IMR-90 (cell line): ENCODE results near the gene SLC7A10. TPM values are rescaled to one million over a fixed set of nuclear protein-coding genes. Genes with fewer than 3 reads are reported as not detected.

ENCODE experiments used
- ATAC-seq: fragments of 200-7000 bp; cut with Tn5 transposase; 2 replicates; pipeline ENCODE4 v1.9.1; 2020; ENCODE audit warnings: low read depth, mild to moderate bottlenecking, moderate library complexity
- BruUV-seq: library from RNA; stranded (reverse); fragments of 400-500 nt; replicated peaks from 2 replicates; lab custom pipeline; 2021; lab: Mats Ljungman, UMichigan
- CTCF ChIA-PET: fragments of 300-600 bp; formaldehyde crosslinking; extraction: SDS; loops from one replicate; lab custom pipeline; 2021; ENCODE audit warnings: antibody characterized with exemption; lab: Yijun Ruan, JAX
- POLR2A ChIA-PET: fragments of 300-600 bp; sonication (Branson Sonifier 250); formaldehyde crosslinking; loops from one replicate; lab custom pipeline; 2022; ENCODE audit warnings: antibody characterized with exemption; ENCODE audit not compliant: unreplicated experiment; lab: Charles Lee
- DNase-seq: peaks from one replicate; pipeline ENCODE4 v3.0.0; 2013
- H2AFZ ChIP-seq: replicated peaks from 2 replicates; pipeline ENCODE3; 2013; ENCODE audit warnings: low read length, mild to moderate bottlenecking; ENCODE audit not compliant: poor library complexity
- H2AK5ac ChIP-seq: 2 replicates; pipeline ENCODE4 v1.6.1; 2013; ENCODE audit warnings: low read depth, low read length, inconsistent platforms
- H2AK9ac ChIP-seq: replicated peaks from 2 replicates; pipeline ENCODE3; 2013; ENCODE audit warnings: mild to moderate bottlenecking, low read depth, low read length, moderate library complexity; ENCODE audit not compliant: poor library complexity
- H2BK120ac ChIP-seq: 2 replicates; pipeline ENCODE4 v1.6.1; 2013; ENCODE audit warnings: low read depth, low read length, inconsistent platforms
- H2BK15ac ChIP-seq: 3 replicates; pipeline ENCODE4 v1.6.1; 2013; ENCODE audit warnings: low read depth, low read length, inconsistent platforms
- H2BK20ac ChIP-seq: 2 replicates; pipeline ENCODE4 v1.6.1; 2013; ENCODE audit warnings: low read depth, mild to moderate bottlenecking, inconsistent platforms, low read length, moderate library complexity
- H2BK5ac ChIP-seq: 2 replicates; pipeline ENCODE4 v1.6.1; 2013; ENCODE audit warnings: mild to moderate bottlenecking, low read depth, low read length, inconsistent platforms; ENCODE audit not compliant: poor library complexity, severe bottlenecking
- H3K14ac ChIP-seq: replicated peaks from 2 replicates; pipeline ENCODE4 v1.6.1; 2013; ENCODE audit warnings: low read depth, low read length, inconsistent platforms
- H3K18ac ChIP-seq: 2 replicates; pipeline ENCODE4 v1.6.1; 2013; ENCODE audit warnings: low read depth, low read length, control low read depth
- H3K23ac ChIP-seq: 2 replicates; pipeline ENCODE4 v1.6.1; 2013; ENCODE audit warnings: low read depth, low read length, inconsistent platforms
- H3K27ac ChIP-seq: 2 replicates; pipeline ENCODE4 v1.5.1; 2013; ENCODE audit warnings: mild to moderate bottlenecking, control low read depth, low read length; ENCODE audit not compliant: insufficient read depth
- H3K27me3 ChIP-seq: 2 replicates; pipeline ENCODE4 v1.6.1; 2013; ENCODE audit warnings: low read length; ENCODE audit not compliant: control insufficient read depth, insufficient read depth
- H3K36me3 ChIP-seq: 2 replicates; pipeline ENCODE4 v1.6.1; 2013; ENCODE audit warnings: low read length, mixed read lengths; ENCODE audit not compliant: control insufficient read depth, insufficient read depth
- H3K4ac ChIP-seq: 2 replicates; pipeline ENCODE4 v1.6.1; 2013; ENCODE audit warnings: low read depth, low read length, inconsistent platforms
- H3K4me1 ChIP-seq: 2 replicates; pipeline ENCODE4 v1.6.1; 2013; ENCODE audit warnings: low read length, mixed read lengths; ENCODE audit not compliant: control insufficient read depth, insufficient read depth
- H3K4me2 ChIP-seq: 2 replicates; pipeline ENCODE4 v1.6.1; 2013; ENCODE audit warnings: low read depth, mild to moderate bottlenecking, control low read depth, low read length, moderate library complexity
- H3K4me3 ChIP-seq: 2 replicates; pipeline ENCODE4 v1.5.1; 2013; ENCODE audit warnings: low read depth, mild to moderate bottlenecking, control low read depth, low read length, moderate library complexity; ENCODE audit not compliant: insufficient read depth
- H3K56ac ChIP-seq: 2 replicates; pipeline ENCODE4 v1.6.1; 2013; ENCODE audit warnings: low read length, inconsistent platforms; ENCODE audit not compliant: insufficient read depth; ENCODE audit errors: extremely low read depth
- H3K79me1 ChIP-seq, 2 experiments: 2 replicates each; pipeline ENCODE4 v1.6.1; 2013; ENCODE audit warnings: low read length in 2 of 2, inconsistent platforms in 1 of 2, low read depth in 1 of 2
- H3K9ac ChIP-seq: 2 replicates; pipeline ENCODE4 v1.6.1; 2013; ENCODE audit warnings: low read depth, low read length, control low read depth
- H3K9me1 ChIP-seq: 2 replicates; pipeline ENCODE4 v1.6.1; 2013; ENCODE audit warnings: low read length, inconsistent platforms; ENCODE audit not compliant: insufficient read depth
- H3K9me3 ChIP-seq: 2 replicates; pipeline ENCODE4 v1.6.1; 2013; ENCODE audit warnings: low read length; ENCODE audit not compliant: control insufficient read depth, insufficient read depth
- H4K20me1 ChIP-seq: 2 replicates; pipeline ENCODE4 v1.6.1; 2013; ENCODE audit warnings: low read length, inconsistent platforms; ENCODE audit not compliant: insufficient read depth
- H4K5ac ChIP-seq: 2 replicates; pipeline ENCODE4 v1.6.1; 2013; ENCODE audit warnings: mild to moderate bottlenecking, low read depth, low read length, control low read depth
- H4K8ac ChIP-seq, 2 experiments: 2 replicates each; pipeline ENCODE4 v1.6.1; 2013; ENCODE audit warnings: low read depth in 2 of 2, low read length in 2 of 2, control low read depth in 1 of 2, inconsistent platforms in 1 of 2
- H4K91ac ChIP-seq: 2 replicates; pipeline ENCODE4 v1.6.1; 2013; ENCODE audit warnings: low read depth, low read length, inconsistent platforms; ENCODE audit not compliant: insufficient read depth
- CEBPB ChIP-seq: IDR thresholded peaks from 2 replicates; pipeline ENCODE4 v1.6.1; 2012; ENCODE audit warnings: low read depth, low read length, improper control_type of control experiment
- CHD1 ChIP-seq: IDR thresholded peaks from 2 replicates; pipeline ENCODE4 v1.6.1; 2012; ENCODE audit warnings: low read depth, low read length, improper control_type of control experiment
- CTCF ChIP-seq: conservative IDR thresholded peaks from 2 replicates; pipeline ENCODE4 v1.5.1; 2012; ENCODE audit warnings: mild to moderate bottlenecking, low read depth, low read length, improper control_type of control experiment
- ELK1 ChIP-seq: fragments of 150-350 bp; IDR thresholded peaks from 2 replicates; pipeline ENCODE4 v1.6.1; 2016; ENCODE audit warnings: low read depth, mild to moderate bottlenecking, low read length, moderate library complexity, borderline replicate concordance
- FOS ChIP-seq: fragments of 150-350 bp; IDR thresholded peaks from 2 replicates; pipeline ENCODE4 v1.6.1; 2016; ENCODE audit warnings: low read depth, low read length
- MAFK ChIP-seq: IDR thresholded peaks from 2 replicates; pipeline ENCODE4 v1.6.1; 2012; ENCODE audit warnings: low read depth, low read length, improper control_type of control experiment
- MAZ ChIP-seq: IDR thresholded peaks from 2 replicates; pipeline ENCODE4 v1.6.1; 2012; ENCODE audit warnings: low read depth, mild to moderate bottlenecking, low read length, improper control_type of control experiment, moderate library complexity, borderline replicate concordance
- MXI1 ChIP-seq: IDR thresholded peaks from 2 replicates; pipeline ENCODE4 v1.6.1; 2012; ENCODE audit warnings: low read depth, mild to moderate bottlenecking, low read length, moderate library complexity, borderline replicate concordance
- NFE2L2 ChIP-seq: fragments of 150-350 bp; IDR thresholded peaks from 2 replicates; pipeline ENCODE4 v1.6.1; 2016; ENCODE audit warnings: low read depth, mild to moderate bottlenecking, low read length
- RAD21 ChIP-seq: IDR thresholded peaks from 2 replicates; pipeline ENCODE4 v1.6.1; 2012; ENCODE audit warnings: low read length, improper control_type of control experiment
- RCOR1 ChIP-seq: IDR thresholded peaks from 2 replicates; pipeline ENCODE4 v1.6.1; 2012; ENCODE audit warnings: mild to moderate bottlenecking, low read length, improper control_type of control experiment; ENCODE audit not compliant: insufficient replicate concordance
- RFX5 ChIP-seq: IDR thresholded peaks from 2 replicates; pipeline ENCODE4 v1.8.0; 2012; ENCODE audit warnings: low read depth, mild to moderate bottlenecking, low read length, moderate library complexity
- WGBS, 2 experiments: methylation state at CpG; one replicate each; pipeline versions ENCODE4 v1.1.5 to v1.1.7; 2013; ENCODE audit warnings: missing lambda C conversion rate in 2 of 2; ENCODE audit not compliant: insufficient read length in 1 of 2; ENCODE audit errors: extremely low coverage in 2 of 2; 5-methylcytosine and 5-hydroxymethylcytosine counted together
- dilution Hi-C: fragments of 300-500 bp; cut with HindIII; formaldehyde crosslinking; loops from one replicate; pipeline ENCODE4 v1.14.3; 2018; ENCODE audit warnings: low sequenced_read_pairs; ENCODE audit not compliant: unreplicated experiment
- in situ Hi-C: fragments of 300-500 bp; cut with MboI; formaldehyde crosslinking; loops from 3 replicates; pipeline ENCODE4 v1.14.3; 2019; ENCODE audit warnings: low sequenced_read_pairs, inconsistent platforms, mixed read lengths
- intact Hi-C: fragments of 100-400 bp; cut with micrococcal nuclease; formaldehyde crosslinking; loops from 2 replicates; pipeline ENCODE4 v1.10.0; 2022
- polyA plus RNA-seq, 3 experiments: library from polyadenylated mRNA; depleted of rRNA; stranded (reverse); fragments of >200 nt; gene quantifications; 2 replicates each; pipeline ENCODE4 v1.2.3, GENCODE V29; 2012; ENCODE audit warnings: low replicate concordance in 1 of 3
- total RNA-seq: library from RNA; depleted of rRNA; stranded (reverse); fragments of >200 nt; gene quantifications from 2 replicates; pipeline ENCODE4 v1.2.3, GENCODE V29; 2012

SLC7A10 gene
- total and polyA plus RNA-seq, 2 of the 4 experiments (the other 2 are of a cell fraction), result not detected

- H4K5ac ChIP-seq, result no peak overlapping the region
- no peak overlapping the region for H2BK120ac ChIP-seq
- ChIA-PET CTCF (no interaction called here), POLR2A (no interaction called here)
- H3K14ac ChIP-seq, result no peak overlapping the region
- no peak overlapping the region for H2BK5ac ChIP-seq
- no peak overlapping the region for H2AK9ac ChIP-seq
- in situ Hi-C loops (no loop called here), dilution Hi-C loops (no loop called here), intact Hi-C loops (no loop called here)
- H4K20me1 ChIP-seq, result no peaks in the 10 kb centered on the region
- H3K4me1 ChIP-seq, result no peaks in the 10 kb centered on the region
- no peak overlapping the region for H4K8ac ChIP-seq
- BruUV-seq, result no TSS peak
- no peak overlapping the region for H3K18ac ChIP-seq
- H3K4me2 ChIP-seq, result no peak overlapping the region
- H3K27me3 ChIP-seq, result peaks cover 4% of the 10 kb centered on the region; the same call in 1 of the 2 replicates
- H3K36me3 ChIP-seq, result no peaks in the 10 kb centered on the region
- DNase-seq, result no peak
- ATAC-seq, result no peak
- H2BK15ac ChIP-seq, result no peak overlapping the region
- WGBS, 2 experiments, result 40% methylated on average over 3 of the region's 7 CpGs; no CpG with 5 or more reads in 1 of the 2 experiments
- no peak overlapping the region for H2AK5ac ChIP-seq
- no peak overlapping the region for H4K91ac ChIP-seq
- H3K9me1 ChIP-seq, result 0 out of 2 replicates have a peak, but pooled peaks cover 12% of the 10 kb centered on the region
- H3K4ac ChIP-seq, result no peak overlapping the region
- no peak overlapping the region for H3K9ac ChIP-seq
- no peak overlapping the region for H2AFZ ChIP-seq
- H3K4me3 ChIP-seq, result no peak overlapping the region
- no peak overlapping the region for H3K56ac ChIP-seq
- TF ChIP-seq MXI1 (no peak), CTCF (no peak), MAFK (no peak), RAD21 (no peak), NFE2L2 (no peak), CHD1 (no peak), RFX5 (no peak), ELK1 (no peak), RCOR1 (no peak), CEBPB (no peak), MAZ (no peak), FOS (no peak)
- no peaks in the 10 kb centered on the region for H3K9me3 ChIP-seq
- no peaks in the 10 kb centered on the region for H3K79me1 ChIP-seq
- no peak overlapping the region for H3K23ac ChIP-seq
- no peak overlapping the region for H3K27ac ChIP-seq
- H2BK20ac ChIP-seq, result no peak overlapping the region
Observed at GRCh38 chr19:33246709-33247440, 21.2 kb upstream of the SLC7A10 start.
